SH-SY5Y (cell line): Measurements from ENCODE around the gene RAD51B.

ENCODE experiments used
- GATA2 ChIP-seq: IDR thresholded peaks from 2 replicates; pipeline ENCODE4 v1.6.1; 2011; ENCODE audit warnings: mild to moderate bottlenecking, low read depth, low read length
- GATA3 ChIP-seq: IDR thresholded peaks from 2 replicates; pipeline ENCODE4 v1.6.1; 2011; ENCODE audit warnings: low read depth, mild to moderate bottlenecking, low read length, moderate library complexity

DNA sequence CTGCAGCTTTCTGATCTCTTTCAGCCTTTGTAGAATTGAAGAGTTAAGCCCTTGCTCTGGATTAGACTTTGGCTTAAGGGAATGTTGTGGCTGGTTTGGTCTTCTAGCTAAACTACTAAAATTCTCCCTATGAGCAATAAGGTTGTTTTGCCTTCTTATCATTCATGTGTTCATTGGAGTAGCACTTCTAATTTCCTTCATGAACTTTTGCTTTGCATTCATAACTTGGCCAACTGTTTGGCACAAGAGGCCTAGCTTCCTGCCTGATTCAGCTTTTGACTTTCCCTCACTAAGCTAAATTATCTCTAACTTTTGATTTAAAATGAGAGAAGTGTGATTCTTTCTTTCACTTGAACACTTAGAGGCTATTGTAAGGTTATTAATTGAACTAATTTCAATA lies 384.3 kb downstream of the RAD51B start:
- no peak for TF ChIP-seq GATA2
- TF ChIP-seq GATA3, result no peak
